ENCODE measurements around the gene SUGP1.

Gene SUGP1

GRCh38 chr19:19304186-19304965 is 15.9 kb downstream of the SUGP1 start:
- DNase-seq (ENCODE audit: extremely low read depth in 1 of 2, low read depth in 1 of 2) = no peak

GRCh38 chr19:19303411-19303810 is 16.9 kb downstream of the SUGP1 start:
- no peak for DNase-seq (ENCODE audit: extremely low read depth in 1 of 2, low read depth in 1 of 2)

GRCh38 chr19:19300613-19301012 is 19.7 kb downstream of the SUGP1 start:
- DNase-seq (ENCODE audit: extremely low read depth in 1 of 2, low read depth in 1 of 2) = no peak

GRCh38 chr19:19297759-19298158 is 22.6 kb downstream of the SUGP1 start:
- no peak for DNase-seq (ENCODE audit: extremely low read depth in 1 of 2, low read depth in 1 of 2)

GRCh38 chr19:19296953-19297689 is 23.2 kb downstream of the SUGP1 start:
- no peak for DNase-seq (ENCODE audit: extremely low read depth in 1 of 2, low read depth in 1 of 2)

- DNase-seq (ENCODE audit: extremely low read depth in 1 of 2, low read depth in 1 of 2) = no peak
These were observed 25.4 kb downstream of the SUGP1 start for GRCh38 chr19:19294914-19295313.

DNA sequence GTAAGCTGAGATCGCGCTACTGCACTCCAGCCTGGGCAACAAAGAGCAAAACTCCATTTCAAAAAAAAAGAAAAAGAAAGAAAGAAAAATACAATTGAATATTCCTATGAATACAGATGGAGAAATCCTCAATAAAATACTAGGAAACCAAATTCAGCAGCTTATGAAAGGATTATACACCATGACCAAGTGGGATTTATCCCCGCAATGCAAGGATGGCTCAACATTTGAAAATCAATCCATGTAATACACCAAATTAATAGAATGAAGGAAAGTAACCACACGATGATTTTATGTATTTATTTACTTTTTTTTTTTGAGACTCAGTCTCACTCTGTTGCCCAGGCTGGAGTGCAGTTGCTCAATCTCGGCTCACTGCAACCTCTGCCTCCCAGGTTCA is 27.7 kb downstream of the SUGP1 start:
- no peak for DNase-seq (ENCODE audit: extremely low read depth in 1 of 2, low read depth in 1 of 2)

GRCh38 chr19:19285686-19286085 is 34.6 kb downstream of the SUGP1 start:
- DNase-seq (ENCODE audit: extremely low read depth in 1 of 2, low read depth in 1 of 2) = no peak

DNA sequence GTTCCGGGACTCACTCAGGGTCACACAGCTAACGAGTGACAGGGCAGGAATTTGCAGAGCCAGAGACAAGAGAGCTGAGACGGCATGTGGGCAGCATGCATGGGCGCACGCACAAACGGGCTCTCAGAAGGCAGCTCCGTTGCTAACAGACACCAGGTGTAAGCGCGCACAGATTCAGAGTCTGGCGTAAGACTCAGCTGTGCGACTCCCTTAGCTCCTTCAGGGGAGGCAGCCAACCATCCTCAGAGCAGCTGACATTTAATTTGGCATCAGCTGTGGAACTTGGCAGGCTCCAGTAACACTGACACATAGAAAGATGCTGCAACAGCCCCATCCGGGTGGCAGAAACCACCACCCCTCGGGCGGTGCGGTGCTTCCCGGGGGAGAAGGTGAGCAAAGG is 39.7 kb downstream of the SUGP1 start:
- DNase-seq (ENCODE audit: extremely low read depth in 1 of 2, low read depth in 1 of 2) = no peak

- no peak for DNase-seq (ENCODE audit: extremely low read depth in 1 of 2, low read depth in 1 of 2)
These were observed 40.5 kb downstream of the SUGP1 start for GRCh38 chr19:19279853-19280252.

DNA sequence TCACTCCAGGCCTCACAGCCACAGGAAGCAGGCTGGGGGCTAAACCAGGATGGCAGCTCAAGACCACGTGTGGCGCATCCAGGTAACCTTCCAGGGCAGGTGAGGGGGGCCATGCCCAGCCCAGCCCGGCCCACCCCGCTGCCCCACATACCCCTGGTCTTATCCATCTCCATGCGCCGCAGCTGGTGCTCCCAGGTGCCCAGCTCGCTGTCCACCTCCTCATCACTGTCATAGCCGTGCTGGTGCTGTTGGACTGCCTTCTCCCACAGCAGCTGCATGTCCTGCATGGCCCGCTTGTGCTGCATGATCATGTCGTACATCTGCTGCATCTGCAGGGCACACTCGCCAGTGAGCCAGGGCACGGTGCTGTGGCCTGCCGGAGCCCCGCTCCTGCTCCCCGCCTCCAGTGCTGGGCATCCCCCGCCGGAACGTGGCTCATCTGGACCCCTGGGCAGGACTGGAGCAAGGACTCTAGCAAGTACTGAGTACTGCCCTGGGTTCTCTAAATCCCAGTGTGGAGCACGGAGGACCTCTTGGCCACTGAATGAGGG is 41.2 kb downstream of the SUGP1 start:
- no peak for DNase-seq (ENCODE audit: extremely low read depth in 1 of 2, low read depth in 1 of 2)

DNA sequence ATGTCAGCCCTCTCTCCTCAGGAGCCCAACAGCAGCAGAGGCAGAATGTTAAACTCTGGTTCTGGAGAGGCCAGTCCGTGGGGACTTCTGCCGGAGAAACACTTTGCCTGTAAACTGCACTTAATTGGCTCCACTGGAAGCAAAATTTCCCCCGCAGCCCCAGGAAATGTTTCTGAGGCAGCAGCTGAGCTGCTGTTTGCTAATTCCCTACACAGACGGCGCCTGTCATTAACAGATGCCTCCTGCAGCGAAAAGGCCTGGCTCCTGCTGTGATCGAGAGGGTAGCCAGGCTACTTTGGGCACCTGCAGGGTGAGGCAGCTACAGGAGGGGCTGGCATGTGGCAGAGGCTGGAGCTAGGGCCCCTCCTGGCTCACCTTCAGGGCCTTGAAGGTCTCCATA is 42.0 kb downstream of the SUGP1 start:
- DNase-seq (ENCODE audit: extremely low read depth in 1 of 2, low read depth in 1 of 2) = no peak

- no peak for DNase-seq (ENCODE audit: extremely low read depth in 1 of 2, low read depth in 1 of 2)
These were observed 43.5 kb downstream of the SUGP1 start for GRCh38 chr19:19276851-19277250.

DNA sequence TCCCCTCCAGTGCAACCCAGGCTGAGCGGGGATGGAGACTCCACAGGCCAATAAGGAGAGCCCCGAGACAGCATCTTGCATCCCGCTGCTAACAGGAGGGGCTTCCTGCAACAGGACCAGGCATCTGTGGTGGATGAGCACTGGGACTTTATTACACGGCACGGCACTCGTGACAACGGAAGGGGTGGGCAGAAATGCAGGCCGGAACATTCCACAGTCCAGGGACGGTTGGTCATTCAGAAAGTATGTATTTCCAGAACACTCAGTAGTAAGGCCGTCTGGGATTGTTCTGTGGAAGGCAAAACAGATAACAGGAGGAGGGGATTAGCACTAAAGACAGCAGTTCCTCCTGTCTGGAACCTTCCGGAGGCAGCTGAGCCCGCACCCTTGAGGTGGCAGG is 43.9 kb downstream of the SUGP1 start:
- no peak for DNase-seq (ENCODE audit: extremely low read depth in 1 of 2, low read depth in 1 of 2)

- DNase-seq (ENCODE audit: extremely low read depth in 1 of 2, low read depth in 1 of 2) = no peak
These were observed 45.4 kb downstream of the SUGP1 start for GRCh38 chr19:19274716-19275565.

DNA sequence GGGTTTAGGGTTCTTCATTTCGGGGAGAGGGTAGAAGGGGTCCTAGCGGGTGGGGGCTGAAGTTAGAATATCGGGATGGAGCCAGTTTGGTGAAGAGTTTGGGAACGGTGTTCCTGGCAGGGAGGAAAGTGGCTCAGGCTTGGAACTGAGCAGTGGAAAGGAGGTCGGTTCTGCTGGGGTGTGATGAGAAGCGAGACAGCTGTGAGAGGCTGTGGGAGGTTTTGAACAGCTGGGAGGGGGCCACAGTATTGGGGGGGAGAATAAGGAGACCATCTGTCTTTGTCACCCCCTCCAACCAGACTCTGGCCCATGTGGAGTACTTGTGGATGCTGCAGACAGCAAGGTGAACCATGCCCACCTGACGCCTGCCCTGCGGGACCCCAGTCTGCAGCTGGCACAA is 46.2 kb downstream of the SUGP1 start:
- no peak for DNase-seq (ENCODE audit: extremely low read depth in 1 of 2, low read depth in 1 of 2)

- DNase-seq (ENCODE audit: extremely low read depth in 1 of 2, low read depth in 1 of 2) = no peak
These were observed 48.3 kb downstream of the SUGP1 start for GRCh38 chr19:19271828-19272599.

DNA sequence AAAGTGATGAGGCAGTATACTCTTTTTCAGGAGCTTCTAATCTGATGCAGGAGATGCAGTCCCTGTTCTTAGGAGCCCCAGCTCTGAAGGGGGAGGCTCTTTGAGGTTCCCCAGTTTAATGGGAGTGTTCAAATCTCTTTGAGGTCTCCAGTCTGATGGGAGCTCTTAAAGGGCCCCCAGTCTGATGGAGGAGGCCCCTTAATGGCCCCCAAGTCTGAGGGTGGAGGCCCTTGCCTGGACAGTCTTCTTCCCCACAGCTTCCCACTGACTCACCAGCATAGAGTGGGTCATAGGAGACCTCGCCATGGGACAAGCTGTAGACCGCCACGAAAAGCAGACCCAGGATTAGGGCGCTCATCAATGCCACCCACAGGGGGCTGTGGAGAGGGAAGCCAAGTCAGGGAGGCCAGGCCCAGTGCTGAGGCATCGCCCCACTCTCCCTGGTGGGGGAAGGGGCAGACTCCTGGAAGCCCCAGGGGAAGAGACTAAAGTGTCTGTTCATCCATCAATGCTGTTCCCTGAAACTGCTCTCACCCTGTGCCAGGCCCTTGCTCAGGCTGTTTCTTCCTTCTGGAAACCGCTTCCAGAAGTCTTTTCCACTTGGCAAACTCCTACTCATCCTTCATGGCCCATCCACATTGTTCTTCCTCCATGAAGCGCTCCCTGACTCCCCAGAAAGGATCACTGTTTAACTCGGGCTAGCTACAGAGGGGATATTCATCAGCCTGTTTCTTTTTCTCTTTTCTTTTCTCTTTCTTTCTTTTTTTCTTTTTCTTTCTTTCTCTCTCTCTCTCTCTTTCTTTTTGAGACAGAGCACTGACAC is 49.3 kb downstream of the SUGP1 start:
- no peak for DNase-seq (ENCODE audit: extremely low read depth in 1 of 2, low read depth in 1 of 2)

DNA sequence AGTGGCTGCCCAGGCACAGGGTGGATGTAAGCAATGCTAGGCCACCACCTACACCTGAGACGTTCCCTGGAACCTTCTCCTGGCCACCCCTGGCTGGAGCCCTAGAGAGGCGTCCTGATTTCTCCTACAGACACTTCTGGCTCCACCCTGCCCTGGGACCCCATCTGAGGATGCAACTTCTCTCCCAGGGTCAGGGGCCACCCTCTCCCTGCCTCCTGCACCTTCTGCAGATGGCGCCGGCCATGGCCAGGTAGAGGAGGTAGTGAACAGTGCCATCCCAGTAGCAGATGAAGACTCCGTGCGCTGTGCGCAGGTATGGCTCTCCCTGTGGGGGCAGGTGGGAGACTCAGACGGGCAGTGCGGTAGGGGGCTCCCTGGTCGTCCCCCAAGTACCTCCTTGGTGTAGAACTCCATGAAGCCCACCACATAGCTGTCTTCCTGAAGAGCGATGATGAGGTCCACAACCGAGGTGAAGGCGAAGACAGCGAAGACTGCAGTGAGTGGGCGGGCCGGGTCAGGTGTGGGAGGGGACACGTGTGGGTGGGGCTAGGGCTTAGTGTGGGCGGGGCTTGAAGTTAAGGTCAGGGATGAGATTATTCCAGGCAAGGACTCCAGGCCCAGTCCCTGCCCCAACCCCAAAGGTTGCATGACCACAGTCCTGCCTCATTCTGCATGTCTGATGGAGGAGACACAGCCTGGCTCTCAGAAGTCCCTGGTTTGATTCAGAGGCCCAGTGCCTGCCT is 50.2 kb downstream of the SUGP1 start:
- no peak for DNase-seq (ENCODE audit: extremely low read depth in 1 of 2, low read depth in 1 of 2)

Data from stimulated activated CD8-positive, alpha-beta memory T cell treated with anti-CD3 and anti-CD28 coated beads, Interleukin-7, amount 100 ng/mL, for 48 hours (primary cell).